Right lobe of liver (tissue), 4 donors: Measurements from ENCODE around the gene MYEOV.

ENCODE experiments used
- POLR2A ChIP-seq: fragments of 450-650 bp; IDR thresholded peaks from one replicate; pipeline ENCODE4 v1.6.1; 2017; ENCODE audit warnings: antibody characterized with exemption, mild to moderate bottlenecking
- TF ChIP-seq, protein P1 (sequence below), 4 donors: fragments of 200-600 bp in 3 of 4; fragments of 450-650 bp in 1 of 4; IDR thresholded peaks; one replicate each; pipeline versions ENCODE4 v1.5.1 to v1.8.0; 2016 to 2022; ENCODE audit warnings: antibody characterized with exemption in 4 of 4, mild to moderate bottlenecking in 2 of 4
- donor health status: DM: no; HTN: no; CAD: no.
- donor health status: DM: no; HTN: no; CAD: no.
- donor health status: DM: no; HTN: yes; CAD: no.

DNA sequence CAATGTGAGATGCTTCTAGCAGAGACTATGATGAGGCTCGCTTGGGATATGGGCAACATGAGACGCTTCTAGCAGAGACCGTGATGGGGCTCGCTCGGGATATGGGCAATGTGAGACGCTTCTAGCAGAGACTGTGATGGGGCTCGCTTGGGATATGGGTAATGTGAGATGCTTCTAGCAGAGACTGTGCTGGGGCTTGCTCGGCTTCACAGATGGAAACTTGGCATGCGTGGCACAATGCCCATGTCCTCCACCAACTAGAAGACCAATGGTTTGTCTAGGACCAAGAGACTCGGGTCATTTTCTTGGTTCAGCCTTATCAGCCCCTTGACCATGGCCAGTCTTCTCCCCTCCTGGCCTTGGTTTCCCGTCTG lies 7.1 kb downstream of the MYEOV start:
- TF ChIP-seq, protein P1, sequence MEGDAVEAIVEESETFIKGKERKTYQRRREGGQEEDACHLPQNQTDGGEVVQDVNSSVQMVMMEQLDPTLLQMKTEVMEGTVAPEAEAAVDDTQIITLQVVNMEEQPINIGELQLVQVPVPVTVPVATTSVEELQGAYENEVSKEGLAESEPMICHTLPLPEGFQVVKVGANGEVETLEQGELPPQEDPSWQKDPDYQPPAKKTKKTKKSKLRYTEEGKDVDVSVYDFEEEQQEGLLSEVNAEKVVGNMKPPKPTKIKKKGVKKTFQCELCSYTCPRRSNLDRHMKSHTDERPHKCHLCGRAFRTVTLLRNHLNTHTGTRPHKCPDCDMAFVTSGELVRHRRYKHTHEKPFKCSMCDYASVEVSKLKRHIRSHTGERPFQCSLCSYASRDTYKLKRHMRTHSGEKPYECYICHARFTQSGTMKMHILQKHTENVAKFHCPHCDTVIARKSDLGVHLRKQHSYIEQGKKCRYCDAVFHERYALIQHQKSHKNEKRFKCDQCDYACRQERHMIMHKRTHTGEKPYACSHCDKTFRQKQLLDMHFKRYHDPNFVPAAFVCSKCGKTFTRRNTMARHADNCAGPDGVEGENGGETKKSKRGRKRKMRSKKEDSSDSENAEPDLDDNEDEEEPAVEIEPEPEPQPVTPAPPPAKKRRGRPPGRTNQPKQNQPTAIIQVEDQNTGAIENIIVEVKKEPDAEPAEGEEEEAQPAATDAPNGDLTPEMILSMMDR (IDR thresholded peaks at IDR 0.05), result no peak
- no peak for TF ChIP-seq POLR2A
